ENCODE results near the gene MED12L.

DNA sequence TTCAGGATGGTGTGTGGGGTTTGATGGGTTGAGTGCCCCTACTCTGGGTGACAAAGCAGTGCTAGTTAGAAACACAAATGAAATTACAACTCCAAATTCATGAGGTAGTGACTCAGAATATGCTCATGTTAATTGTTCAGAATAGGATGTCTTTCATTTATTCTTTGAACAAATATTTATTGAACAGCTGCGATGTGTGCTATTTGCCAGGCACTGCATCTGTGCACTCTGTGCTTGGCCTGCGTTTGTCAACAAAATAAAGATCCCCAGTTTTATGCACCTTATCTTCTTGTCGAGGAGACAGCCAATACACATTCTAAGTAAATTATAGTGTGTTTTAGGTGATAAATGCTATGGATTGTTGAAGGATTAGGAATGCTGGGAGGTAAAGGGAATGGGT is 27.3 kb downstream of the MED12L start:
- TF ChIP-seq, protein P1, sequence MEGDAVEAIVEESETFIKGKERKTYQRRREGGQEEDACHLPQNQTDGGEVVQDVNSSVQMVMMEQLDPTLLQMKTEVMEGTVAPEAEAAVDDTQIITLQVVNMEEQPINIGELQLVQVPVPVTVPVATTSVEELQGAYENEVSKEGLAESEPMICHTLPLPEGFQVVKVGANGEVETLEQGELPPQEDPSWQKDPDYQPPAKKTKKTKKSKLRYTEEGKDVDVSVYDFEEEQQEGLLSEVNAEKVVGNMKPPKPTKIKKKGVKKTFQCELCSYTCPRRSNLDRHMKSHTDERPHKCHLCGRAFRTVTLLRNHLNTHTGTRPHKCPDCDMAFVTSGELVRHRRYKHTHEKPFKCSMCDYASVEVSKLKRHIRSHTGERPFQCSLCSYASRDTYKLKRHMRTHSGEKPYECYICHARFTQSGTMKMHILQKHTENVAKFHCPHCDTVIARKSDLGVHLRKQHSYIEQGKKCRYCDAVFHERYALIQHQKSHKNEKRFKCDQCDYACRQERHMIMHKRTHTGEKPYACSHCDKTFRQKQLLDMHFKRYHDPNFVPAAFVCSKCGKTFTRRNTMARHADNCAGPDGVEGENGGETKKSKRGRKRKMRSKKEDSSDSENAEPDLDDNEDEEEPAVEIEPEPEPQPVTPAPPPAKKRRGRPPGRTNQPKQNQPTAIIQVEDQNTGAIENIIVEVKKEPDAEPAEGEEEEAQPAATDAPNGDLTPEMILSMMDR (IDR thresholded peaks at IDR 0.05) = no peak
- no peak for TF ChIP-seq POLR2AphosphoS5 (IDR thresholded peaks at IDR 0.05)

All from breast epithelium (tissue), 3 donors.